Cardiac septum (tissue), 1 donor: ENCODE results near the gene REM2. TPM values are rescaled to one million over a fixed set of nuclear protein-coding genes. Genes with fewer than 3 reads are reported as not detected.

Experiments used
- DNase-seq: peaks from one replicate; pipeline ENCODE4 v3.0.0-alpha.2; 2020; ENCODE audit warnings: low spot score
- intact Hi-C: fragments of 100-400 bp; cut with DNase I; formaldehyde crosslinking; loops from one replicate; pipeline ENCODE4 v1.14.0; 2022
- total RNA-seq: library from RNA; stranded (reverse); fragmentation: NEBNext Ultra II Directional; extraction: Animal tissue kit (Norgen Biotek cat#: 25700); gene quantifications from one replicate; pipeline ENCODE4 v1.2.1, GENCODE V29; 2021
- donor health status: DM: no; HTN: no; CAD: no.

The REM2 gene
- total RNA-seq, 1 donor from 2014 or later, result 0.19 TPM

GRCh38 chr14:22915886-22916521 is 33.0 kb downstream of the REM2 start:
- intact Hi-C loops, result loop anchor here (5.0 kb wide), 1 partner anchor 44 kb away; the partner anchor contains the start of gene LRP10
- no peak for DNase-seq

GRCh38 chr14:22918804-22919600 is 36.0 kb downstream of the REM2 start, which contains the start of gene RBM23:
Gene RBM23, minus strand, starts transcription at chr14:22919149.
- peak; percentile 100 for DNase-seq
- intact Hi-C loops, result loop anchor here (5.0 kb wide), 1 partner anchor 47 kb away; the partner anchor contains the start of gene LRP10

- DNase-seq, result no peak
- intact Hi-C loops, result loop anchor here (5.0 kb wide), 1 partner anchor 47 kb away; the partner anchor contains the start of gene LRP10
Observed at GRCh38 chr14:22919601-22919921, 36.5 kb downstream of the REM2 start.

- intact Hi-C loops, result no loop called here
- no peak for DNase-seq
Observed at GRCh38 chr14:22920697-22921096, 37.7 kb downstream of the REM2 start.

- no peak for DNase-seq
- intact Hi-C loops, result no loop called here
Observed at GRCh38 chr14:22922294-22922693, 39.3 kb downstream of the REM2 start.

- intact Hi-C loops, result no loop called here
- no peak for DNase-seq
Observed at GRCh38 chr14:22923746-22924145, 40.7 kb downstream of the REM2 start.

- intact Hi-C loops, result no loop called here
- no peak for DNase-seq
Observed at GRCh38 chr14:22925513-22925912, 42.5 kb downstream of the REM2 start.

- DNase-seq, result no peak
- intact Hi-C loops, result no loop called here
Observed at GRCh38 chr14:22926316-22926715, 43.3 kb downstream of the REM2 start.

- intact Hi-C loops, result loop anchor here (1.0 kb wide), 1 partner anchor 29 kb away; the partner anchor contains the start of gene HAUS4
- no peak for DNase-seq
Observed at GRCh38 chr14:22928237-22929103, 45.4 kb downstream of the REM2 start.

- intact Hi-C loops, result loop anchor here (1.0 kb wide), 1 partner anchor 28 kb away; the partner anchor contains the start of gene HAUS4
Observed at GRCh38 chr14:22929104-22929960, 46.3 kb downstream of the REM2 start, which contains the start of gene PRMT5. Gene PRMT5, minus strand, starts transcription at chr14:22929376. Its CDS starts 15 bp downstream, at chr14:22929361.

GRCh38 chr14:22929961-22930364 is 46.9 kb downstream of the REM2 start:
- intact Hi-C loops, result loop anchor here (1.0 to 2.0 kb wide), 2 partner anchors 27 to 53 kb away; partner anchors contain the start of genes AJUBA and HAUS4
- no peak for DNase-seq

More at GRCh38 chr14:22929104-22929960, 46.3 kb downstream of the REM2 start, which contains the start of gene PRMT5:
- DNase-seq, result peak; percentile 99

- intact Hi-C loops, result no loop called here
- no peak for DNase-seq
Observed at GRCh38 chr14:22932146-22932545, 49.1 kb downstream of the REM2 start.

GRCh38 chr14:22935156-22935555 is 52.1 kb downstream of the REM2 start:
- intact Hi-C loops, result no loop called here
- DNase-seq, result no peak

Other genes with a start within 250 kb of the REM2 start
- not detected for gene OR6J1, start 238.9 kb upstream of the REM2 start, total RNA-seq
- gene OXA1L, start 116.5 kb upstream of the REM2 start, total RNA-seq, result 111 TPM
- 2.3 TPM for gene SLC7A7, start 67.8 kb upstream of the REM2 start, total RNA-seq
- 96.7 TPM for gene MRPL52, start 53.3 kb upstream of the REM2 start, total RNA-seq
- 26.1 TPM for gene MMP14, start 46.6 kb upstream of the REM2 start, total RNA-seq
- gene LRP10, start 11.5 kb upstream of the REM2 start, total RNA-seq, result 71.0 TPM
- 48.1 TPM for gene RBM23, start 35.9 kb downstream of the REM2 start, total RNA-seq
- gene PRMT5, start 46.2 kb downstream of the REM2 start, total RNA-seq, result 40.2 TPM
- gene HAUS4, start 73.9 kb downstream of the REM2 start, total RNA-seq, result 16.5 TPM
- gene AJUBA, start 99.3 kb downstream of the REM2 start, total RNA-seq, result 14.0 TPM
- gene C14orf93, start 126.9 kb downstream of the REM2 start, total RNA-seq, result 3.7 TPM
- gene PSMB5, start 151.7 kb downstream of the REM2 start, total RNA-seq, result 120 TPM
- gene PSMB11, start 159.0 kb downstream of the REM2 start, total RNA-seq, result not detected
- gene CDH24, start 174.3 kb downstream of the REM2 start, total RNA-seq, result 2.6 TPM
- gene ACIN1, start 211.9 kb downstream of the REM2 start, total RNA-seq, result 72.4 TPM
- 28.9 TPM for gene C14orf119, start 212.3 kb downstream of the REM2 start, total RNA-seq
- gene CIROP, start 221.8 kb downstream of the REM2 start, total RNA-seq, result not detected
- not detected for gene CEBPE, start 236.0 kb downstream of the REM2 start, total RNA-seq